Measurements from ENCODE around the gene MLLT10.
"Not testable (repeated sequence)": the region's sequence is repeated elsewhere in the genome, so short reads cannot be mapped to it uniquely, and the experiment has no call there.

MLLT10 gene

DNA sequence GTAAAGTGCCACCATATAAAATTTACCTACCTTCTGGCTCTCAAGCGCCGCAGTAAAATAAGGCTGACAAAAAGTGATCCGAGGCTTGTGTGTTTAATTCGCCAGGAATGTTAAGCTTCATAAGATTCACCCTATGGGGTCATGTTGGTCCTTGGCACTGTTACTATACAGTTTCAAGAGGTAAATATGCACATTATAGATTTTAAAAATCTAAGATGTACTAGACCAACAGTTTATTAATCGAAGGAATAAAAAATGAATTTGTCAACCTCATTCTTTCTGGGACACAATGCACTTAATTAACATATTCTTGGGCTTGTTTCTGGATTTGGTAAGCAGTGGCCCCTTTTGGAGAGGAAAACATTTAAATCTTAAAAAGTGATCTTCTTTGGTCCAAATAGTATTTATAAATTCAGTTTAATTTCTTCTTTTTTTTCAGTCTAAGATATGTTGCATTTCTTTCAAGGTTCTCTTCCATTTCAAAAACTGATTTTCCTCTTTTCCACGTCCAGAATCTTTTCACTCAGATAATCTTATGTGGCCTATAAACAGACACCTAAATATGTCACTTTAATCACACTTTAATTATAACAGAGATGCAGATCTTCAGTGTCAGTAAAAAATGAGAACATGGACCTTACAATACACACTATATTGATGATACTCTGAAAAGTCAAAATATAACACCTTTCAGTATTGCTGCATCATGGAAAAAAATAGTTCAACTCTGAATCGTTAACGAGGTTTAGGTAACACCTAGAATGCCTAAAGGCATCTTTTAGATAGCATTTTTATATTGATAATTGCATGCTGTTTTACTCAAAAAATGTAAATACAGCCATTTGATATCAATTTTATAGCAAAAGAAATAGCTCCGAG is 4.8 kb upstream of the MLLT10 start:
- Histone ChIP-seq H3K27ac (ENCODE audit: low read depth, low read length) (peak overlapping the region; percentile 38), H3K4me1 (ENCODE audit: control insufficient read depth, insufficient read depth, low read length) (peaks cover 5% of the 10 kb centered on the region), H3K27me3 (ENCODE audit: control insufficient read depth, insufficient read depth, low read length) (no peaks in the 10 kb centered on the region), H3K4me3 (ENCODE audit: low read length) (no peak overlapping the region), H3K36me3 (ENCODE audit: control insufficient read depth, insufficient read depth, low read length) (no peaks in the 10 kb centered on the region), H3K9ac (ENCODE audit: low read length) (no peak overlapping the region)

GRCh38 chr10:21530168-21530567 is 3.9 kb upstream of the MLLT10 start:
- Histone ChIP-seq H3K9ac (ENCODE audit: low read length) (no peak overlapping the region), H3K27me3 (ENCODE audit: control insufficient read depth, insufficient read depth, low read length) (no peaks in the 10 kb centered on the region), H3K4me3 (ENCODE audit: low read length) (no peak overlapping the region)

GRCh38 chr10:21530641-21531040 is 3.4 kb upstream of the MLLT10 start:
- Histone ChIP-seq H3K4me3 (ENCODE audit: low read length) (no peak overlapping the region), H3K27me3 (ENCODE audit: control insufficient read depth, insufficient read depth, low read length) (no peaks in the 10 kb centered on the region), H3K27ac (ENCODE audit: low read depth, low read length) (peak overlapping the region; percentile 59), H3K9ac (ENCODE audit: low read length) (no peak overlapping the region), H3K4me1 (ENCODE audit: control insufficient read depth, insufficient read depth, low read length) (peaks cover 5% of the 10 kb centered on the region), H3K36me3 (ENCODE audit: control insufficient read depth, insufficient read depth, low read length) (no peaks in the 10 kb centered on the region)

More at GRCh38 chr10:21530168-21530567, 3.9 kb upstream of the MLLT10 start:
- peak overlapping the region; percentile 59 for H3K27ac ChIP-seq (ENCODE audit: low read depth, low read length)
- H3K4me1 ChIP-seq (ENCODE audit: control insufficient read depth, insufficient read depth, low read length), result peaks cover 5% of the 10 kb centered on the region
- no peaks in the 10 kb centered on the region for H3K36me3 ChIP-seq (ENCODE audit: control insufficient read depth, insufficient read depth, low read length)

GRCh38 chr10:21531164-21531563 is 2.9 kb upstream of the MLLT10 start:
- peaks cover 5% of the 10 kb centered on the region for H3K4me1 ChIP-seq (ENCODE audit: control insufficient read depth, insufficient read depth, low read length)
- no peak overlapping the region for H3K9ac ChIP-seq (ENCODE audit: low read length)
- H3K4me3 ChIP-seq (ENCODE audit: low read length), result no peak overlapping the region
- H3K27me3 ChIP-seq (ENCODE audit: control insufficient read depth, insufficient read depth, low read length), result no peaks in the 10 kb centered on the region
- peak overlapping the region; percentile 59 for H3K27ac ChIP-seq (ENCODE audit: low read depth, low read length)
- H3K36me3 ChIP-seq (ENCODE audit: control insufficient read depth, insufficient read depth, low read length), result no peaks in the 10 kb centered on the region

GRCh38 chr10:21532694-21533466 is 1.2 kb upstream of the MLLT10 start:
- Histone ChIP-seq H3K4me3 (ENCODE audit: low read length) (peak overlapping the region; percentile 74), H3K9ac (ENCODE audit: low read length) (peak overlapping the region; percentile 54), H3K27me3 (ENCODE audit: control insufficient read depth, insufficient read depth, low read length) (no peaks in the 10 kb centered on the region), H3K36me3 (ENCODE audit: control insufficient read depth, insufficient read depth, low read length) (no peaks in the 10 kb centered on the region), H3K4me1 (ENCODE audit: control insufficient read depth, insufficient read depth, low read length) (peaks cover 5% of the 10 kb centered on the region), H3K27ac (ENCODE audit: low read depth, low read length) (peak overlapping the region; percentile 93)

DNA sequence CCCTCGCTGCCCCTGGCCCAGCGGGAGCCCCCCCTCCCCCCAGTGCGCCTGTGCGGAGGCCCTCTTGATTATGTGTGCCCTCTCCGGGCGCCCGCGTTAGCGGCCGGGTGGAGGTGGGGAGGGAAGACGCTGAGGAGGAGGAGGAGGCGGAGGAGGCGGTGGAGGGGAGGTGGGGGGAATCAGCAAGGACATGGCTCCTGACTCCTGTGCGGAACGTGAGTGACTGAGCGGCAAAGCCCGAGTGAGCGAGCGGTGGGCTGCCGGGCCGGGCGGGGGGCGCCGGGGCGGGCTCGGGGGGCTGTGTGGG is 201 bp downstream of the MLLT10 start:
- Histone ChIP-seq H3K4me3 (ENCODE audit: low read length) (peak overlapping the region; percentile 74), H3K9ac (ENCODE audit: low read length) (peak overlapping the region; percentile 82), H3K27me3 (ENCODE audit: control insufficient read depth, insufficient read depth, low read length) (no peaks in the 10 kb centered on the region), H3K4me1 (ENCODE audit: control insufficient read depth, insufficient read depth, low read length) (peaks cover 5% of the 10 kb centered on the region), H3K36me3 (ENCODE audit: control insufficient read depth, insufficient read depth, low read length) (peaks cover 6% of the 10 kb centered on the region), H3K27ac (ENCODE audit: low read depth, low read length) (peak overlapping the region; percentile 93)

GRCh38 chr10:21534604-21535493 is 817 bp downstream of the MLLT10 start:
- Histone ChIP-seq H3K27me3 (ENCODE audit: control insufficient read depth, insufficient read depth, low read length) (no peaks in the 10 kb centered on the region), H3K36me3 (ENCODE audit: control insufficient read depth, insufficient read depth, low read length) (peaks cover 7% of the 10 kb centered on the region), H3K27ac (ENCODE audit: low read depth, low read length) (peak overlapping the region; percentile 93), H3K9ac (ENCODE audit: low read length) (peak overlapping the region; percentile 82), H3K4me3 (ENCODE audit: low read length) (peak overlapping the region; percentile 74), H3K4me1 (ENCODE audit: control insufficient read depth, insufficient read depth, low read length) (peaks cover 2% of the 10 kb centered on the region)

DNA sequence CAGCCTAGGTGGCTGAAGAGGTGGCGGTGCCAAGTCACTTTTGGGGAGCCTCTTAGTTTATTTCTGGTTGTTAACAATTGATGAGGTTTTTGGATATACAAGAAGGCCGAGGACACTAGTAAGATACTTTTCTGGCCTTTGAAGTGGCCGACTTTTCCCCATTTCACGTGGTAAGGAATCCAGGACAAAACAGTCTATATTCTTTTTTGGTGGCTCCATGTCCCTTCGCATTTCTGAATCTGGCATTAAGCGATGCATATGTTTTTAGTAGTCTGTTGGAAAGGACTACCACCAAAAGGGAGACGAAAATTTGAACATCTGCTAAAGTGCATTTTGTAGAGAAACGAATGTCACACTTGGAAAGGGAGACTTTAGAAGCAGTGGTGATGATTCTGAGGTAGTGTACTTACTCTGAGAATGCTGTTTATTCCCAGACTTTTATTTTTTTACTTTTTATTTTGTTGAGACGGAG is 1.5 kb downstream of the MLLT10 start:
- H3K27ac ChIP-seq (ENCODE audit: low read depth, low read length), result peak overlapping the region; percentile 66
- peaks cover 11% of the 10 kb centered on the region for H3K36me3 ChIP-seq (ENCODE audit: control insufficient read depth, insufficient read depth, low read length)
- no peaks in the 10 kb centered on the region for H3K27me3 ChIP-seq (ENCODE audit: control insufficient read depth, insufficient read depth, low read length)
- H3K4me3 ChIP-seq (ENCODE audit: low read length), result peak overlapping the region; percentile 58
- H3K4me1 ChIP-seq (ENCODE audit: control insufficient read depth, insufficient read depth, low read length), result peaks cover 2% of the 10 kb centered on the region
- H3K9ac ChIP-seq (ENCODE audit: low read length), result no peak overlapping the region

- peaks cover 11% of the 10 kb centered on the region for H3K36me3 ChIP-seq (ENCODE audit: control insufficient read depth, insufficient read depth, low read length)
- not testable (repeated sequence) for H3K27me3 ChIP-seq (ENCODE audit: control insufficient read depth, insufficient read depth, low read length); H3K27ac ChIP-seq (ENCODE audit: low read depth, low read length); H3K4me3 ChIP-seq (ENCODE audit: low read length); H3K9ac ChIP-seq (ENCODE audit: low read length); H3K4me1 ChIP-seq (ENCODE audit: control insufficient read depth, insufficient read depth, low read length)
Measured at GRCh38 chr10:21535976-21536375, 1.9 kb downstream of the MLLT10 start.

GRCh38 chr10:21536874-21537273 is 2.8 kb downstream of the MLLT10 start:
- Histone ChIP-seq H3K9ac (ENCODE audit: low read length) (no peak overlapping the region), H3K4me3 (ENCODE audit: low read length) (no peak overlapping the region), H3K4me1 (ENCODE audit: control insufficient read depth, insufficient read depth, low read length) (no peaks in the 10 kb centered on the region), H3K27ac (ENCODE audit: low read depth, low read length) (no peak overlapping the region), H3K27me3 (ENCODE audit: control insufficient read depth, insufficient read depth, low read length) (no peaks in the 10 kb centered on the region), H3K36me3 (ENCODE audit: control insufficient read depth, insufficient read depth, low read length) (peaks cover 17% of the 10 kb centered on the region)

- H3K4me3 ChIP-seq (ENCODE audit: low read length); H3K27ac ChIP-seq (ENCODE audit: low read depth, low read length); H3K27me3 ChIP-seq (ENCODE audit: control insufficient read depth, insufficient read depth, low read length); H3K9ac ChIP-seq (ENCODE audit: low read length); H3K4me1 ChIP-seq (ENCODE audit: control insufficient read depth, insufficient read depth, low read length): not testable (repeated sequence)
- peaks cover 22% of the 10 kb centered on the region for H3K36me3 ChIP-seq (ENCODE audit: control insufficient read depth, insufficient read depth, low read length)
Measured at GRCh38 chr10:21540701-21541100, 6.7 kb downstream of the MLLT10 start.

DNA sequence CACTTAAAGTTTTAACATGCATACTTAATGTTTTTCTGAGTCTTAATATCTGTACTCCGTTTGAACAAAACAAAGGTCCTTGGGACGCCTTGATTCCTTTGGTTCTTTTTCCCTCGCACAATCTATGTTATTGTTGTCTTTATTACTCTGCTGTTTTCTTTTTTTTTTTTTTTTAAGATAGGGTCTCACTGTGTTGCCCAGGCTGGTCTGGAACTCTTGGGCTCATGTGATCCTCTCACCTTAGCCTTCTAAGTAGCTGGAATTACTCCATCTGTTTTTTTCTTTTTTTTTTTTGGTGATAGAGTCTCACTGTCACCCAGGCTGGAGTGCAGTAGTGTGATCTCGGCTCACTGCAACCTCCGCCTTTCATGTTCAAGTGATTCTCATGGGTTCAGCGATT is 13.2 kb downstream of the MLLT10 start:
- no peaks in the 10 kb centered on the region for H3K27me3 ChIP-seq (ENCODE audit: control insufficient read depth, insufficient read depth, low read length)
- H3K27ac ChIP-seq (ENCODE audit: low read depth, low read length), result no peak overlapping the region
- peaks cover 11% of the 10 kb centered on the region for H3K36me3 ChIP-seq (ENCODE audit: control insufficient read depth, insufficient read depth, low read length)
- no peaks in the 10 kb centered on the region for H3K4me1 ChIP-seq (ENCODE audit: control insufficient read depth, insufficient read depth, low read length)
- H3K9ac ChIP-seq (ENCODE audit: low read length), result no peak overlapping the region
- no peak overlapping the region for H3K4me3 ChIP-seq (ENCODE audit: low read length)

Data from rectal smooth muscle tissue (tissue), 1 donor.